Sigmoid colon (tissue), 7 donors: ENCODE measurements around the gene KRTAP9-6. TPM values are rescaled to one million over a fixed set of nuclear protein-coding genes. Genes with fewer than 3 reads are reported as not detected.

Experiments used
- DNase-seq: peaks from one replicate; pipeline ENCODE4 v3.0.0-alpha.2; 2019
- H3K27ac ChIP-seq, 4 donors: fragments of 200-600 bp; sonication (generic); one replicate each; pipeline ENCODE4 v1.5.1; 2016 to 2019; ENCODE audit warnings: mild to moderate bottlenecking in 1 of 4
- H3K27me3 ChIP-seq, 3 donors: fragments of 200-600 bp; sonication (generic); one replicate each; pipeline ENCODE4 v1.5.1; 2019; ENCODE audit warnings: mild to moderate bottlenecking in 1 of 3
- H3K36me3 ChIP-seq, 4 donors: fragments of 200-600 bp; sonication (generic); one replicate each; pipeline ENCODE4 v1.5.1; 2016 to 2019
- H3K4me1 ChIP-seq, 4 donors: fragments of 200-600 bp; sonication (generic); one replicate each; pipeline ENCODE4 v1.5.1; 2017 to 2019
- H3K4me3 ChIP-seq, 4 donors: fragments of 200-600 bp; sonication (generic); one replicate each; pipeline ENCODE4 v1.5.1; 2017 to 2019; ENCODE audit warnings: mild to moderate bottlenecking in 2 of 4, moderate library complexity in 1 of 4
- H3K9me3 ChIP-seq, 4 donors: fragments of 200-600 bp in 3 of 4; sonication (generic) in 3 of 4; one replicate each; pipeline versions ENCODE4 v1.5.1 to v1.6.1; 2013 to 2019
- EP300 ChIP-seq, 4 donors: sonication (generic); formaldehyde crosslinking; IDR thresholded peaks; one replicate each; pipeline ENCODE4 v1.6.1; 2017; ENCODE audit warnings: antibody characterized with exemption in 4 of 4
- POLR2A ChIP-seq, 2 donors: fragments of 450-650 bp; IDR thresholded peaks; one replicate each; pipeline ENCODE4 v1.6.1; 2016; ENCODE audit warnings: antibody characterized with exemption in 2 of 2, mild to moderate bottlenecking in 2 of 2, moderate library complexity in 2 of 2
- POLR2AphosphoS5 ChIP-seq, 4 donors: sonication (generic); formaldehyde crosslinking; IDR thresholded peaks; one replicate each; pipeline ENCODE4 v1.6.1; 2017; ENCODE audit warnings: antibody characterized with exemption in 4 of 4
- WGBS, 2 donors: extraction: QIAGEN DNeasy Blood & Tissue Kit; methylation state at CpG; one replicate each; pipeline ENCODE4 v1.1.7; 2013; 5-methylcytosine and 5-hydroxymethylcytosine counted together
- intact Hi-C: fragments of 100-400 bp; cut with DNase I; formaldehyde crosslinking; loops from one replicate; pipeline ENCODE4 v1.15.1; 2023
- polyA plus RNA-seq, 3 donors: library from polyadenylated mRNA; stranded (reverse); fragments of 200-250 nt; gene quantifications; one replicate each; pipeline ENCODE4 v1.2.3, GENCODE V29; 2013
- small RNA-seq, 3 donors: library from RNA; depleted of rRNA; stranded (forward); fragments of <200 nt; gene quantifications; one replicate each; pipeline ENCODE3, GENCODE V24; 2016
- total RNA-seq, 4 donors: library from RNA; depleted of rRNA; stranded (reverse); fragments of >200 nt; gene quantifications; one replicate each; pipeline ENCODE4 v1.1.0, GENCODE V29; 2016
- TF ChIP-seq, protein P1 (sequence below), 4 experiments: fragments of 450-650 bp in 3 of 4; fragments of 200-600 bp in 1 of 4; IDR thresholded peaks; one replicate each; pipeline ENCODE4 v1.5.1; 2016 to 2019; ENCODE audit warnings: antibody characterized with exemption in 4 of 4, mild to moderate bottlenecking in 3 of 4, moderate library complexity in 2 of 4
- donor health status: healthy with polysubstance abuse.
- donor health status: Bipolar disorder and iron deficiency.
- donor health status: healthy.

KRTAP9-6 gene
- total and polyA plus RNA-seq, 7 donors: not detected

DNA sequence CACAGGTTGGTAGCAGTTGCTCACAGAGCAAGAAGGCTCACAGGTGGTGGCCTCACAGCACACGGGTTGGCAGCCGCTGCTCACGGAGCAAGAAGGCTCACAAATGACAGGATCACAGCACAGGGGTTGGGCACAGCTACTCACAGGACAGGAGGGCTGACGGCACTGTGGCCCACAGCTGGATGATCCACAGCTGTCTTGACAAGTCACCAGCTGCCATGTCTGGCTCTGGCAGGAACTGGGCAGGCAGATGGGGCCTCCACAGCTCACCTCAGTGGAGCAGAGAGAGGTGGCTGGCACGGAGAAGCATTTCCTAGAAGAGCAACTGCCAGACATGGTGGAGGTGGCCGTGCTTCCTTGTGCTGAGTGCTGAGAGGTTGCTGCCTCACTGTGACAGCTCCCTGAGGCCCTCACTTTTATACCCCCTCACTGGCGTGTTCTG lies 43.8 kb downstream of the KRTAP9-6 start, which contains the start of gene KRTAP16-1:
TSS of gene KRTAP16-1 (minus strand) at position 392 of the 442 bp plus-strand sequence. CDS start at position 336, 56 bp downstream.
- 43 to 74% methylated on average over 7 of the region's 7 CpGs for WGBS, 2 donors
- intact Hi-C loops: no loop called here
- no peaks in the 10 kb centered on the region for H3K27me3 ChIP-seq
- TF ChIP-seq, protein P1, sequence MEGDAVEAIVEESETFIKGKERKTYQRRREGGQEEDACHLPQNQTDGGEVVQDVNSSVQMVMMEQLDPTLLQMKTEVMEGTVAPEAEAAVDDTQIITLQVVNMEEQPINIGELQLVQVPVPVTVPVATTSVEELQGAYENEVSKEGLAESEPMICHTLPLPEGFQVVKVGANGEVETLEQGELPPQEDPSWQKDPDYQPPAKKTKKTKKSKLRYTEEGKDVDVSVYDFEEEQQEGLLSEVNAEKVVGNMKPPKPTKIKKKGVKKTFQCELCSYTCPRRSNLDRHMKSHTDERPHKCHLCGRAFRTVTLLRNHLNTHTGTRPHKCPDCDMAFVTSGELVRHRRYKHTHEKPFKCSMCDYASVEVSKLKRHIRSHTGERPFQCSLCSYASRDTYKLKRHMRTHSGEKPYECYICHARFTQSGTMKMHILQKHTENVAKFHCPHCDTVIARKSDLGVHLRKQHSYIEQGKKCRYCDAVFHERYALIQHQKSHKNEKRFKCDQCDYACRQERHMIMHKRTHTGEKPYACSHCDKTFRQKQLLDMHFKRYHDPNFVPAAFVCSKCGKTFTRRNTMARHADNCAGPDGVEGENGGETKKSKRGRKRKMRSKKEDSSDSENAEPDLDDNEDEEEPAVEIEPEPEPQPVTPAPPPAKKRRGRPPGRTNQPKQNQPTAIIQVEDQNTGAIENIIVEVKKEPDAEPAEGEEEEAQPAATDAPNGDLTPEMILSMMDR (IDR thresholded peaks at IDR 0.05): no peak
- TF ChIP-seq EP300 (IDR thresholded peaks at IDR 0.05) (no peak), POLR2A (IDR thresholded peaks at IDR 0.05) (no peak), POLR2AphosphoS5 (IDR thresholded peaks at IDR 0.05) (no peak)
- H3K4me3 ChIP-seq: no peak within 1 kb of the TSS
- no peaks in the 10 kb centered on the region for H3K36me3 ChIP-seq
- no peaks in the 10 kb centered on the region for H3K9me3 ChIP-seq
- H3K27ac ChIP-seq: no peak within 1 kb of the TSS
- H3K4me1 ChIP-seq: no peaks in the 10 kb centered on the region
- no peak for DNase-seq

DNA sequence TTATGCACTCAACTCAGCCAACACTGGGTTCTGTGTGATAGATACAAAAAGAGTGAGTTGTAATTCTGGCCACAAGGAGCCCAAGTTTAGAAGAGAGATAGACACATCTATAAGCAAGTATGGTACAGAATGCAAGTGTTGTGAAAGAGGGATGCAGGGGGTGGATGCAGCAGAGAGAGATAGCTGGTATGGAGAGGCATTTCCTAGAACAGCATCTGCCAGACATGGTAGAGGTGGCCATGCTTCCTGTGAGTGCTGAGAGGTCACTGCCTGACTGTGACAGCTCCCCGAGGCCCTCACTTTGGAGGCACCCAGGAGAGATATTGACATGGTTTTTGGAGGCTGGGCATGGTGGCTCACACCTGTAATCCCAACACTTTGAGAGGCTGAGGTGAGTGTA lies 45.9 kb downstream of the KRTAP9-6 start:
- 85 to 86% methylated on average over 1 of the region's 1 CpG for WGBS, 2 donors
- TF ChIP-seq EP300 (IDR thresholded peaks at IDR 0.05): no peak
- TF ChIP-seq POLR2A (IDR thresholded peaks at IDR 0.05): no peak
- TF ChIP-seq, protein P1 (IDR thresholded peaks at IDR 0.05): no peak
- no peak for TF ChIP-seq POLR2AphosphoS5 (IDR thresholded peaks at IDR 0.05)
- intact Hi-C loops: no loop called here

DNA sequence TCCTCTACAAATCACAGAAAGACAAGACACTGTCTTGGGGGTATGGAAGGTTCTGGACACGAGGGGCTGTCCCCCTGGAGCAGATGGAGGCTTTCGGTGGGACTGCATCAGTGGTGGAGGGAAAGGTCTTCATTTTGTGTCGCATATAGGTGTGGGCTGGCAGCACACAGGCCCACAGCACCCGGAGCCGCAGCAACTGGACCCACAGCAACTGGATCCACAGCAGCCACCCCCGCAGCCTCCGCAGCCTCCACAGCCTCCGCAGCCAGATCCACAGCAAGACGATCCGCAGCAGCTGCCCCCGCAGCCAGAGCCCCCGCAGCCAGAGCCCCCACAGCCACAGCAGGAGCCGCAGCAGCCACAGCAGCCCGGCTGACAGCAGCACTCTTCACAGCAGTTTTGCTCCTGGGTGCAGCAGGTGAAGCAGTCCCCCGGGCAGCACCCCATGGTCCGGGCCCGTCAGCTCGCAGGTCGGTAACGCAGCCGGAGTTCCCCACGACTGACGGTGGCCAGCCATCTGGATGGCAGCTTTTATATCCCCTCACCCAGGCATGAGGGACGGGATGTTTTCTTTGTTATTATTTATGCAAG lies 50.1 kb downstream of the KRTAP9-6 start, which contains the start of gene KRTAP17-1:
TSS of gene KRTAP17-1 (minus strand) at position 507 of the 591 bp plus-strand sequence. CDS start at position 447, 60 bp downstream.
- WGBS, 2 donors: 84 to 86% methylated on average over 24 of the region's 24 CpGs
- no peaks in the 10 kb centered on the region for H3K9me3 ChIP-seq
- intact Hi-C loops: no loop called here
- no peak within 1 kb of the TSS for H3K27ac ChIP-seq
- no peak within 1 kb of the TSS for H3K4me3 ChIP-seq
- no peaks in the 10 kb centered on the region for H3K4me1 ChIP-seq
- DNase-seq: no peak
- no peaks in the 10 kb centered on the region for H3K36me3 ChIP-seq
- H3K27me3 ChIP-seq: peaks cover 0 to 5% (median 0%) of the 10 kb centered on the region in 3 donors
- TF ChIP-seq EP300 (IDR thresholded peaks at IDR 0.05) (no peak), POLR2A (IDR thresholded peaks at IDR 0.05) (no peak), POLR2AphosphoS5 (IDR thresholded peaks at IDR 0.05) (no peak)
- TF ChIP-seq, protein P1 (IDR thresholded peaks at IDR 0.05): no peak

More for the DNA sequence above, 45.9 kb downstream of the KRTAP9-6 start:
- H3K27me3 ChIP-seq: peaks cover 0 to 5% (median 0%) of the 10 kb centered on the region in 3 donors
- H3K27ac ChIP-seq: no peak overlapping the region
- no peak overlapping the region for H3K4me3 ChIP-seq
- H3K36me3 ChIP-seq: no peaks in the 10 kb centered on the region
- no peak for DNase-seq
- H3K9me3 ChIP-seq: no peaks in the 10 kb centered on the region
- H3K4me1 ChIP-seq: no peaks in the 10 kb centered on the region

Small RNAs within 50 kb of the gene (small RNA-seq; reads per million reads assigned to genes)
- 0 reads per million in 3 donors for gene KRTAP9-10P

Other genes with a start within 250 kb of the KRTAP9-6 start
Only the 30 nearest of the 40 such genes appear.
- not detected for gene KRTAP2-4, start 199.5 kb upstream of the KRTAP9-6 start, total RNA-seq
- gene KRTAP2-4, start 199.5 kb upstream of the KRTAP9-6 start, polyA plus RNA-seq: not detected
- not detected for gene KRTAP4-7, start 181.2 kb upstream of the KRTAP9-6 start, total RNA-seq
- not detected for gene KRTAP4-7, start 181.2 kb upstream of the KRTAP9-6 start, polyA plus RNA-seq
- gene KRTAP4-8, start 167.2 kb upstream of the KRTAP9-6 start, total RNA-seq: not detected
- not detected for gene KRTAP4-8, start 167.2 kb upstream of the KRTAP9-6 start, polyA plus RNA-seq
- gene KRTAP4-16, start 163.2 kb upstream of the KRTAP9-6 start, total RNA-seq: not detected
- gene KRTAP4-16, start 163.2 kb upstream of the KRTAP9-6 start, polyA plus RNA-seq: not detected
- gene KRTAP4-9, start 160.0 kb upstream of the KRTAP9-6 start, total RNA-seq: not detected
- not detected for gene KRTAP4-9, start 160.0 kb upstream of the KRTAP9-6 start, polyA plus RNA-seq
- not detected for gene KRTAP4-11, start 147.0 kb upstream of the KRTAP9-6 start, total RNA-seq
- gene KRTAP4-11, start 147.0 kb upstream of the KRTAP9-6 start, polyA plus RNA-seq: not detected
- gene KRTAP4-12, start 141.2 kb upstream of the KRTAP9-6 start, total RNA-seq: not detected
- not detected for gene KRTAP4-12, start 141.2 kb upstream of the KRTAP9-6 start, polyA plus RNA-seq
- gene KRTAP4-6, start 124.8 kb upstream of the KRTAP9-6 start, total RNA-seq: not detected
- gene KRTAP4-6, start 124.8 kb upstream of the KRTAP9-6 start, polyA plus RNA-seq: not detected
- gene KRTAP4-5, start 115.6 kb upstream of the KRTAP9-6 start, total RNA-seq: not detected
- gene KRTAP4-5, start 115.6 kb upstream of the KRTAP9-6 start, polyA plus RNA-seq: not detected
- not detected for gene KRTAP4-4, start 104.6 kb upstream of the KRTAP9-6 start, total RNA-seq
- not detected for gene KRTAP4-4, start 104.6 kb upstream of the KRTAP9-6 start, polyA plus RNA-seq
- not detected for gene KRTAP4-3, start 97.2 kb upstream of the KRTAP9-6 start, total RNA-seq
- gene KRTAP4-3, start 97.2 kb upstream of the KRTAP9-6 start, polyA plus RNA-seq: not detected
- not detected for gene KRTAP4-2, start 87.2 kb upstream of the KRTAP9-6 start, total RNA-seq
- gene KRTAP4-2, start 87.2 kb upstream of the KRTAP9-6 start, polyA plus RNA-seq: not detected
- not detected for gene KRTAP4-1, start 80.5 kb upstream of the KRTAP9-6 start, total RNA-seq
- gene KRTAP4-1, start 80.5 kb upstream of the KRTAP9-6 start, polyA plus RNA-seq: 1 to 10 TPM in 1 of 3 donors, not detected in 2; 1.4 TPM
- gene KRTAP9-1, start 75.5 kb upstream of the KRTAP9-6 start, total RNA-seq: not detected
- gene KRTAP9-1, start 75.5 kb upstream of the KRTAP9-6 start, polyA plus RNA-seq: not detected
- gene KRTAP9-2, start 38.7 kb upstream of the KRTAP9-6 start, total RNA-seq: not detected
- gene KRTAP9-2, start 38.7 kb upstream of the KRTAP9-6 start, polyA plus RNA-seq: not detected
- gene KRTAP9-3, start 32.9 kb upstream of the KRTAP9-6 start, total RNA-seq: not detected
- gene KRTAP9-3, start 32.9 kb upstream of the KRTAP9-6 start, polyA plus RNA-seq: not detected
- not detected for gene KRTAP9-8, start 27.4 kb upstream of the KRTAP9-6 start, total RNA-seq
- gene KRTAP9-8, start 27.4 kb upstream of the KRTAP9-6 start, polyA plus RNA-seq: not detected
- not detected for gene KRTAP9-4, start 15.7 kb upstream of the KRTAP9-6 start, total RNA-seq
- not detected for gene KRTAP9-4, start 15.7 kb upstream of the KRTAP9-6 start, polyA plus RNA-seq
- gene KRTAP9-9, start 10.0 kb upstream of the KRTAP9-6 start, total RNA-seq: not detected
- not detected for gene KRTAP9-9, start 10.0 kb upstream of the KRTAP9-6 start, polyA plus RNA-seq
- not detected for gene KRTAP9-7, start 10.3 kb downstream of the KRTAP9-6 start, total RNA-seq
- not detected for gene KRTAP9-7, start 10.3 kb downstream of the KRTAP9-6 start, polyA plus RNA-seq
- gene KRTAP29-1, start 37.5 kb downstream of the KRTAP9-6 start, total RNA-seq: not detected
- not detected for gene KRTAP29-1, start 37.5 kb downstream of the KRTAP9-6 start, polyA plus RNA-seq
- gene KRTAP16-1, start 43.9 kb downstream of the KRTAP9-6 start, total RNA-seq: not detected
- gene KRTAP16-1, start 43.9 kb downstream of the KRTAP9-6 start, polyA plus RNA-seq: not detected
- not detected for gene KRTAP17-1, start 50.3 kb downstream of the KRTAP9-6 start, total RNA-seq
- not detected for gene KRTAP17-1, start 50.3 kb downstream of the KRTAP9-6 start, polyA plus RNA-seq
- gene KRT33A, start 85.5 kb downstream of the KRTAP9-6 start, total RNA-seq: not detected
- gene KRT33A, start 85.5 kb downstream of the KRTAP9-6 start, polyA plus RNA-seq: not detected
- not detected for gene KRT33B, start 104.4 kb downstream of the KRTAP9-6 start, total RNA-seq
- not detected for gene KRT33B, start 104.4 kb downstream of the KRTAP9-6 start, polyA plus RNA-seq
- gene KRT34, start 116.9 kb downstream of the KRTAP9-6 start, total RNA-seq: not detected
- gene KRT34, start 116.9 kb downstream of the KRTAP9-6 start, polyA plus RNA-seq: not detected
- not detected for gene KRT31, start 132.2 kb downstream of the KRTAP9-6 start, total RNA-seq
- not detected for gene KRT31, start 132.2 kb downstream of the KRTAP9-6 start, polyA plus RNA-seq
- not detected for gene KRT37, start 159.2 kb downstream of the KRTAP9-6 start, total RNA-seq
- not detected for gene KRT37, start 159.2 kb downstream of the KRTAP9-6 start, polyA plus RNA-seq
- not detected for gene KRT38, start 175.6 kb downstream of the KRTAP9-6 start, total RNA-seq
- not detected for gene KRT38, start 175.6 kb downstream of the KRTAP9-6 start, polyA plus RNA-seq
- not detected for gene KRT32, start 202.0 kb downstream of the KRTAP9-6 start, total RNA-seq
- gene KRT32, start 202.0 kb downstream of the KRTAP9-6 start, polyA plus RNA-seq: not detected